ENCODE results near the gene INF2.
"Not testable (repeated sequence)": the region's sequence is repeated elsewhere in the genome, so short reads cannot be mapped to it uniquely, and the experiment has no call there.

INF2 gene

GRCh38 chr14:104746934-104747481 lies 57.6 kb downstream of the INF2 start:
- TF ChIP-seq CTCF (IDR thresholded peaks at IDR 0.05; ENCODE audit: low read depth, low read length): no peak
- DNase-seq (ENCODE audit: extremely low read depth, low read depth): no peak

- TF ChIP-seq CTCF (IDR thresholded peaks at IDR 0.05; ENCODE audit: low read depth, low read length): no peak
- no peak for DNase-seq (ENCODE audit: extremely low read depth, low read depth)
These were observed 58.5 kb downstream of the INF2 start for GRCh38 chr14:104747876-104748275.

GRCh38 chr14:104749111-104749649 lies 59.8 kb downstream of the INF2 start:
- DNase-seq (ENCODE audit: extremely low read depth, low read depth): no peak

GRCh38 chr14:104750056-104750752 lies 60.8 kb downstream of the INF2 start:
- TF ChIP-seq CTCF (IDR thresholded peaks at IDR 0.05; ENCODE audit: low read depth, low read length): no peak
- DNase-seq (ENCODE audit: extremely low read depth, low read depth): no peak

More at GRCh38 chr14:104749111-104749649, 59.8 kb downstream of the INF2 start:
- TF ChIP-seq CTCF (IDR thresholded peaks at IDR 0.05; ENCODE audit: low read depth, low read length): no peak

GRCh38 chr14:104750753-104751057 lies 61.3 kb downstream of the INF2 start:
- not testable (repeated sequence) for DNase-seq (ENCODE audit: extremely low read depth, low read depth)

GRCh38 chr14:104751539-104752422 lies 62.4 kb downstream of the INF2 start:
- no peak for TF ChIP-seq CTCF (IDR thresholded peaks at IDR 0.05; ENCODE audit: low read depth, low read length)
- no peak for DNase-seq (ENCODE audit: extremely low read depth, low read depth)

- TF ChIP-seq CTCF (IDR thresholded peaks at IDR 0.05; ENCODE audit: low read depth, low read length): no peak
- no peak for DNase-seq (ENCODE audit: extremely low read depth, low read depth)
These were observed 63.0 kb downstream of the INF2 start for GRCh38 chr14:104752423-104752734.
